Central memory CD8-positive, alpha-beta T cell (primary cell): ENCODE measurements around the gene OR6C68.
"Not testable (repeated sequence)": the region's sequence is repeated elsewhere in the genome, so short reads cannot be mapped to it uniquely, and the experiment has no call there.

Experiments
- ATAC-seq: fragments of 150-1000 bp; cut with Tn5 transposase; replicated peaks from 2 replicates; pipeline ENCODE4 v1.10.0; 2022; ENCODE audit warnings: mild to moderate bottlenecking, moderate FRiP score, moderate number of reproducible peaks; ENCODE audit not compliant: poor library complexity, severe bottlenecking; ENCODE audit errors: extremely low read depth
- DNase-seq, 2 donors: peaks; one replicate each; pipeline ENCODE4 v3.0.0; 2021; ENCODE audit warnings: low spot score in 2 of 2
- H3K27ac Mint-ChIP-seq: one replicate; pipeline ENCODE4 v1.8.0; 2022; ENCODE audit warnings: low read depth, mild to moderate bottlenecking, moderate library complexity, mixed read lengths
- H3K27me3 Mint-ChIP-seq: one replicate; pipeline ENCODE4 v1.8.0; 2022; ENCODE audit warnings: mixed read lengths
- H3K36me3 Mint-ChIP-seq: one replicate; pipeline ENCODE4 v1.8.0; 2022; ENCODE audit warnings: mild to moderate bottlenecking, moderate library complexity, mixed read lengths; ENCODE audit not compliant: insufficient read depth
- H3K4me1 Mint-ChIP-seq: one replicate; pipeline ENCODE4 v1.8.0; 2022; ENCODE audit warnings: mixed read lengths
- H3K4me3 Mint-ChIP-seq: one replicate; pipeline ENCODE4 v1.8.0; 2022; ENCODE audit warnings: mild to moderate bottlenecking, moderate library complexity, mixed read lengths
- H3K9me3 Mint-ChIP-seq: one replicate; pipeline ENCODE4 v1.8.0; 2022; ENCODE audit warnings: mixed read lengths

The OR6C68 gene

GRCh38 chr12:55492078-55492477 lies at the start of gene OR6C68:
Gene OR6C68, plus strand, starts transcription at chr12:55492378. Its CDS starts 0 bp downstream, at chr12:55492378.
- Mint-ChIP-seq H3K27ac (no peak within 1 kb of the TSS), H3K4me1 (no peaks in the 10 kb centered on the region), H3K27me3 (peaks cover 16% of the 10 kb centered on the region), H3K9me3 (no peaks in the 10 kb centered on the region), H3K36me3 (no peaks in the 10 kb centered on the region), H3K4me3 (no peak within 1 kb of the TSS)
- DNase-seq, result no peak
- no peak for ATAC-seq

DNA sequence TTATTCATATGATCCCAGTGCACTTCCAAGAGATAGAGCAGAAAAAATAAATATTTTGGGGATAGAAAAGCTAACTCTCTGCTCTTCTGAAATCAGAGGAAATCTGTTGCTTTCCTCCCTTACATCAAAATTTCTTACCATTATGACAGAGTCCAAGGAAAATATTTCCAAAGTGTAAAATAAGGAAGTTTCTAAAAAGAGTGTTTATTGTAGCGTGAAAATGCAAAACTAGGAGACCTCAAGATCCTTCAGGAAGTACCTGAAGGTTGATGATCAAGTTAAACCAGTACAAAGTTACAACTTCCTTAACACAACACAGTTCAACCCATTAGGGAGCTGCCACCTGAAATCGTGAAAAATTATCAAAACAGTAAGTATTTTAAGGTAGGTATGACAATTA lies 48.4 kb upstream of the OR6C68 start, which contains the start of gene OR6C2:
Gene OR6C2, plus strand, starts transcription at position 301 of the 400 bp plus-strand sequence. CDS start 8,138 bp downstream, outside the sequence.
- no peaks in the 10 kb centered on the region for H3K9me3 Mint-ChIP-seq
- no peak within 1 kb of the TSS for H3K4me3 Mint-ChIP-seq
- ATAC-seq (no peak), DNase-seq (no peak)
- H3K4me1 Mint-ChIP-seq, result no peaks in the 10 kb centered on the region
- no peaks in the 10 kb centered on the region for H3K36me3 Mint-ChIP-seq
- H3K27ac Mint-ChIP-seq, result no peak within 1 kb of the TSS
- H3K27me3 Mint-ChIP-seq, result peaks cover 29% of the 10 kb centered on the region

- Mint-ChIP-seq H3K4me3 (no peak overlapping the region), H3K4me1 (no peaks in the 10 kb centered on the region), H3K9me3 (no peaks in the 10 kb centered on the region), H3K36me3 (no peaks in the 10 kb centered on the region), H3K27me3 (peaks cover 17% of the 10 kb centered on the region), H3K27ac (no peak overlapping the region)
- no peak for DNase-seq
- no peak for ATAC-seq
Observed at GRCh38 chr12:55445357-55445756, 46.8 kb upstream of the OR6C68 start.

DNA sequence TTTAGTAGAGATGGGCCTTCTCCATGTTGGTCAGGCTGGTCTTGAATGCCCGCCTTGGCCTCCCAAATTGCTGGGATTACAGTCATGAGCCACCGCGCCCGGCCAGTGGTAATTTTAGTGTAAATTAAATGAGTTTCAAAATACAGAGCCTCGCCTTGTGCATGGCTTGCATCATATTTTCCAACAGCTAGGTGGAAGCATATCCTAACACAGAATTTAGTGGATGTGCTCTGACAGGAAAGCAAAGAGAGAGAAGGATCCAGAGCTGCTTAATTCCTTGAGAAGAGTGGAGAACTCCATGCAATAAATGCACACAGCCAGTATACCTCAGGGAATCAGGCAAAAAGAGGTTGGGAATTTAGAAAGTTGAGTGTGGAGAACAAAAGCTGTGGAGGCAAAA lies 45.9 kb upstream of the OR6C68 start:
- DNase-seq (no peak), ATAC-seq (no peak)
- Mint-ChIP-seq H3K9me3 (no peaks in the 10 kb centered on the region), H3K4me1 (no peaks in the 10 kb centered on the region), H3K27ac (no peak overlapping the region), H3K27me3 (peaks cover 17% of the 10 kb centered on the region), H3K4me3 (no peak overlapping the region), H3K36me3 (no peaks in the 10 kb centered on the region)

DNA sequence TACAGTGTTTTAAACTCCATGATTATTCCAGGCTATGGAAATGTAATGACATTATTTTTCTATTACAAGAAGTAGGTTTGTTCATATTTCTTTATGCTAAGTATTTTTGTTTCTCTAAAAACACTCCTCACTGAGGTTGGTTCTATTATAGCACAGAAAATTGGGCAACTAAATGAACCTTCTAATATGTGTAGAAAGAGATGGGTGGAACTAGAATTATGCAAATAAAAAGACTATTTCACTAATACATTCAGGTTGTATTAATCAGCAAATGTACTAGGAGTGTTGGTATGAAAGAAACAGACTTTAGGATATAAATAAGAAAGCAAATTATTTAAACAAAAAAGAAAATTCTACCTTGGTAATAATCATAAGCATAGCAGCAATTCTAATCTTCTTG lies 43.4 kb upstream of the OR6C68 start:
- Mint-ChIP-seq H3K27me3 (peaks cover 11% of the 10 kb centered on the region), H3K4me3 (no peak overlapping the region)

GRCh38 chr12:55464926-55465325 lies 27.3 kb upstream of the OR6C68 start:
- H3K4me3 Mint-ChIP-seq, H3K36me3 Mint-ChIP-seq, ATAC-seq, H3K27ac Mint-ChIP-seq, H3K4me1 Mint-ChIP-seq, H3K9me3 Mint-ChIP-seq, DNase-seq: not testable (repeated sequence)
- H3K27me3 Mint-ChIP-seq, result peaks cover 51% of the 10 kb centered on the region

More for the DNA sequence above, 43.4 kb upstream of the OR6C68 start:
- ATAC-seq (no peak), DNase-seq (no peak)
- H3K9me3 Mint-ChIP-seq, result no peaks in the 10 kb centered on the region
- no peaks in the 10 kb centered on the region for H3K36me3 Mint-ChIP-seq
- no peak overlapping the region for H3K27ac Mint-ChIP-seq
- H3K4me1 Mint-ChIP-seq, result no peaks in the 10 kb centered on the region

DNA sequence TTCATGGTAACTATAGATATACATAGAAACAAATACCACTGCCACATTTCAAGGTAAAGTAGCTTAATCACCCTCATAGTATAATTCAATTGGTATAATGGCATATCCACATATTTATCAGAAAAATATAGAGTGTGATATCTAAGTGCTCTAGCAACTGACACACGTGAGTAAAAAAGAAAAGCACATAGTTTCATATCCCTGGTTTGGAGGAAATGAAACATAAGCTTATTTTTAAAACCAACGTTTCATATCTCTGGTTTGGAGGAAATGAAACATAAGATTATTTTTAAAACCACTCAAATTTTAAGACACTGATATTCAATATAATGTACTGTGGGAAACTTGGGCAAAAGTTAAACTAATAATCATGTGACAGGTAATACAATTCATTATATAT lies 24.3 kb upstream of the OR6C68 start:
- Mint-ChIP-seq H3K4me3 (no peak overlapping the region), H3K36me3 (peaks cover 2% of the 10 kb centered on the region), H3K27me3 (peaks cover 38% of the 10 kb centered on the region), H3K27ac (no peak overlapping the region), H3K9me3 (no peaks in the 10 kb centered on the region), H3K4me1 (no peaks in the 10 kb centered on the region)
- ATAC-seq, result no peak
- DNase-seq, result no peak

GRCh38 chr12:55469291-55469690 lies 22.9 kb upstream of the OR6C68 start:
- no peak for DNase-seq
- Mint-ChIP-seq H3K4me1 (no peaks in the 10 kb centered on the region), H3K4me3 (no peak overlapping the region), H3K9me3 (no peaks in the 10 kb centered on the region), H3K27me3 (peaks cover 26% of the 10 kb centered on the region), H3K36me3 (peaks cover 2% of the 10 kb centered on the region), H3K27ac (no peak overlapping the region)
- ATAC-seq, result no peak

- Mint-ChIP-seq H3K36me3 (peaks cover 2% of the 10 kb centered on the region), H3K27ac (no peak within 1 kb of the TSS), H3K4me3 (no peak within 1 kb of the TSS), H3K4me1 (no peaks in the 10 kb centered on the region), H3K27me3 (peaks cover 28% of the 10 kb centered on the region), H3K9me3 (no peaks in the 10 kb centered on the region)
- ATAC-seq (no peak), DNase-seq (no peak)
Observed at GRCh38 chr12:55470088-55470829, 21.9 kb upstream of the OR6C68 start, which contains the start of gene OR6C70. Gene OR6C70, minus strand, starts transcription at chr12:55470138. Its CDS starts 0 bp downstream, at chr12:55470138.

DNA sequence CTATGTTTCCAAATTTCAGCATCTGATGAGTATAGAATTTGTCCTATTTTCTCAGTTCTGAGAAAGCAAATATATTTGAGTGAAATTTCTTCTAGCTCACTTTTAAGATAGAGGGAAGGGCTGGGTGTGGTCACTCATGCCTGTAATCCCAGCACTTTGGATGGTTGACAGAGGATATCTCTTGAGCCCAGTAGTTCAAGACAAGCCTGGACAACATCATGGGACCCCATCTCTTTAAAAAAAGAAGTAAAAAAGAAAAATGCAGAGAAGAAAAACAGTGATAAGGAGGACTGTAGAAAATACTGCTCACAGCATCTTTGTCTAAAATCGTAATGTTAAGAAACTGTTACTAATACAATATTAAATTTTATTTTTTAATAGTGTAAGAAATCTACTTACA lies 19.9 kb upstream of the OR6C68 start:
- Mint-ChIP-seq H3K4me1 (no peaks in the 10 kb centered on the region), H3K36me3 (peaks cover 2% of the 10 kb centered on the region)
- no peak for ATAC-seq

DNA sequence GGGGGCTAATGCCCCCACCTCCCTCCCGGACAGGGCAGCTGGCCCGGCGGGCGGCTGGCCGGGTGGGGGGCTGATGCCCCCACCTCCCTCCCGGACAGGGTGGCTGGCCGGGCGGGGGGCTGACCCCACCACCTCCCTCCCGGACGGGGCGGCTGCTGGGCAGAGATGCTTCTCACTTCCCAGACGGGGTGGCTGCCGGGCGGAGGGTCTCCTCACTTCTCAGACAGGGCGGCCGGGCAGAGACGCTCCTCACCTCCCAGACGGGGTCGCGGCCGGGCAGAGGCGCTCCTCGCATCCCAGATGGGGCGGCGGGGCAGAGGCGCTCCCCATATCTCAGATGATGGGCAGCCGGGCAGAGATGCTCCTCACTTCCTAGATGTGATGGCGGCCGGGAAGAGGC lies 13.0 kb upstream of the OR6C68 start:
- H3K27ac Mint-ChIP-seq, H3K4me3 Mint-ChIP-seq, H3K36me3 Mint-ChIP-seq, ATAC-seq, H3K9me3 Mint-ChIP-seq, H3K4me1 Mint-ChIP-seq, DNase-seq: not testable (repeated sequence)
- peaks cover 52% of the 10 kb centered on the region for H3K27me3 Mint-ChIP-seq

More for the DNA sequence above, 19.9 kb upstream of the OR6C68 start:
- peaks cover 37% of the 10 kb centered on the region for H3K27me3 Mint-ChIP-seq
- no peak overlapping the region for H3K27ac Mint-ChIP-seq
- H3K9me3 Mint-ChIP-seq, result no peaks in the 10 kb centered on the region
- DNase-seq, result no peak
- H3K4me3 Mint-ChIP-seq, result no peak overlapping the region

DNA sequence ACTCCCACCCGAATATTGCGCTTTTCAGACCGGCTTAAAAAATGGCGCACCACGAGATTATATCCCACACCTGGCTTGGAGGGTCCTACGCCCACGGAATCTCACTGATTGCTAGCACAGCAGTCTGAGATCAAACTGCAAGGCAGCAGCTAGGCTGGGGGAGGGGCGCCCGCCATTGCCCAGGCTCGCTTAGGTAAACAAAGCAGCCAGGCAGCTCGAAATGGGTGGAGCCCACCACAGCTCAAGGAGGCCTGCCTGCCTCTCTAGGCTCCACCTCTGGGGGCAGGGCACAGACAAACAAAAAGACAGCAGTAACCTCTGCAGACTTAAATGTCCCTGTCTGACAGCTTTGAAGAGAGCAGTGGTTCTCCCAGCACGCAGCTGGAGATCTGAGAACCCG lies 7.9 kb upstream of the OR6C68 start:
- not testable (repeated sequence) for H3K36me3 Mint-ChIP-seq, ATAC-seq, DNase-seq, H3K4me3 Mint-ChIP-seq, H3K27ac Mint-ChIP-seq, H3K9me3 Mint-ChIP-seq, H3K4me1 Mint-ChIP-seq
- peaks cover 43% of the 10 kb centered on the region for H3K27me3 Mint-ChIP-seq

GRCh38 chr12:55495490-55495889 lies 3.3 kb downstream of the OR6C68 start:
- Mint-ChIP-seq H3K4me3 (no peak overlapping the region), H3K27ac (no peak overlapping the region), H3K9me3 (no peaks in the 10 kb centered on the region), H3K27me3 (peaks cover 36% of the 10 kb centered on the region), H3K4me1 (no peaks in the 10 kb centered on the region), H3K36me3 (no peaks in the 10 kb centered on the region)
- no peak for DNase-seq
- ATAC-seq, result no peak
